A673 (cell line): Measurements from ENCODE around the gene FNDC3B. TPM values are rescaled to one million over a fixed set of nuclear protein-coding genes. Genes with fewer than 3 reads are reported as not detected.

Source experiments
- BruUV-seq: library from RNA; stranded (reverse); fragments of 400-500 nt; replicated peaks from 2 replicates; lab custom pipeline; 2021; lab: Mats Ljungman, UMichigan
- CTCF ChIA-PET: fragments of 300-600 bp; sonication (Branson Sonifier 250); formaldehyde crosslinking; loops from one replicate; lab custom pipeline; 2022; ENCODE audit warnings: antibody characterized with exemption; lab: Charles Lee
- POLR2A ChIA-PET: fragments of 300-600 bp; sonication (Branson Sonifier 250); formaldehyde crosslinking; loops from one replicate; lab custom pipeline; 2022; ENCODE audit warnings: antibody characterized with exemption; ENCODE audit not compliant: low non-redundant PET; lab: Charles Lee
- DNase-seq: peaks from one replicate; pipeline ENCODE4 v3.0.0-alpha.2; 2015; ENCODE audit warnings: low spot score
- H3K27ac ChIP-seq: fragments of 200-600 bp; sonication (generic); 2 replicates; pipeline ENCODE4 v1.5.1; 2016; ENCODE audit warnings: mixed run types, low read depth, mild to moderate bottlenecking, mixed read lengths, antibody characterized with exemption, low read length; ENCODE audit not compliant: poor library complexity, severe bottlenecking
- H3K27me3 ChIP-seq: fragments of 200-600 bp; sonication (generic); replicated peaks from 2 replicates; pipeline ENCODE4 v1.6.1; 2017; ENCODE audit warnings: mixed run types, low read depth, mild to moderate bottlenecking, mixed read lengths, antibody characterized with exemption, low read length; ENCODE audit not compliant: insufficient read depth, poor library complexity
- H3K36me3 ChIP-seq: fragments of 200-600 bp; sonication (generic); 2 replicates; pipeline ENCODE4 v1.6.1; 2016; ENCODE audit warnings: mixed run types, mild to moderate bottlenecking, mixed read lengths, antibody characterized with exemption, low read length; ENCODE audit not compliant: insufficient read depth, poor library complexity, severe bottlenecking
- H3K4me1 ChIP-seq: fragments of 200-600 bp; sonication (generic); 2 replicates; pipeline ENCODE4 v1.6.1; 2017; ENCODE audit warnings: mixed run types, mild to moderate bottlenecking, mixed read lengths, antibody characterized with exemption, low read length; ENCODE audit not compliant: insufficient read depth, poor library complexity, severe bottlenecking
- H3K4me3 ChIP-seq: fragments of 200-600 bp; sonication (generic); 2 replicates; pipeline ENCODE4 v1.5.1; 2016; ENCODE audit warnings: low read depth, mixed run types, mild to moderate bottlenecking, mixed read lengths, low read length; ENCODE audit not compliant: poor library complexity, severe bottlenecking
- H3K9me3 ChIP-seq: fragments of 200-600 bp; sonication (generic); 2 replicates; pipeline ENCODE4 v1.6.1; 2016; ENCODE audit warnings: mixed run types, low read depth, mild to moderate bottlenecking, mixed read lengths, antibody characterized with exemption, low read length; ENCODE audit not compliant: poor library complexity, severe bottlenecking
- EZH2 ChIP-seq: fragments of 200-600 bp; sonication (generic); IDR thresholded peaks from 2 replicates; pipeline ENCODE4 v1.6.1; 2017; ENCODE audit warnings: borderline replicate concordance, low read depth, mild to moderate bottlenecking, mixed read lengths, antibody characterized with exemption, low read length; ENCODE audit not compliant: poor library complexity, severe bottlenecking
- intact Hi-C: fragments of 100-400 bp; cut with micrococcal nuclease; formaldehyde crosslinking; loops from one replicate; pipeline ENCODE4 v1.10.0; 2022; ENCODE audit not compliant: unreplicated experiment
- total RNA-seq: library from RNA; stranded (reverse); gene quantifications from 2 replicates; pipeline ENCODE4 v1.2.3, GENCODE V29; 2021
- TF ChIP-seq, protein P1 (sequence below): fragments of 300-800, 200-600 bp; sonication (generic); conservative IDR thresholded peaks from 2 replicates; pipeline ENCODE4 v1.5.1; 2017; ENCODE audit warnings: low read depth, mild to moderate bottlenecking, antibody characterized with exemption, low read length, moderate library complexity, mixed read lengths

Gene FNDC3B
- total RNA-seq, 1 experiment from 2014 or later: 50.8 TPM

DNA sequence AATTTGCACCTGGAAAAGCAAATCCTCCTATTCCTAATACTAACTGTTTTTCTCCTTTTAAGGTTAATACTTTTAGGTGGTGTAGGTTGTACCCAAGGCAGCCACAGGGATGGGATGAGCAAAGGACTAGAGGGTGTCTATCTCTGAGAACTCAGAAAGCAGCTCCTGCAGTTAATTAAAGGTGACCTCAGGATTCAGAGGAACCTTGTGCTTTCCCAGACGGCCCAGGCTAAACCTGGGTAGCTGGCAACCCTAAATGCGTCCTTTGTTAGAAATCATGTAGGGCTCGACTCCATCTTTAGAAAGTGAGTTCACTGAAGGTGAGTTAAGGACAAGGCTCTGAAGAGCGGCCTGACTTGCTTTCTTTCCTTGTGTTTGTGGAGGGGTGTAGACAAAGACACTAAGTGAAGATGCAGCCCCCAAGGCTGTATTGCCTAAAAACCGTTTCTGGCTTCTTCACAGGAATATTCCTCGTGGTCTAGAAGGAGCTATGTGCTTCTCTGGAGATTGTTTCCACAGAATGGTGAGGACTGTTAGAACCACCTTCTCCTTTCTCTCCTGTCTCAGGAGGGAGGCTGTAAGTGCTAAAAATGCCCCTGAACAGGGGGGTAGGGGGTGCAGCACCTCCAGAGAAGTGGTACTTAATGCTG lies 14.9 kb downstream of the FNDC3B start:
- H3K36me3 ChIP-seq: no peaks in the 10 kb centered on the region
- peaks cover 15% of the 10 kb centered on the region for H3K4me1 ChIP-seq
- ChIA-PET CTCF (no interaction called here), POLR2A (interaction anchor here (0.6 kb wide), 1 partner anchor 25 kb away, joined by 3 read pairs; no protein-coding TSS in a partner anchor)
- no TSS peak for BruUV-seq
- TF ChIP-seq, protein P1, sequence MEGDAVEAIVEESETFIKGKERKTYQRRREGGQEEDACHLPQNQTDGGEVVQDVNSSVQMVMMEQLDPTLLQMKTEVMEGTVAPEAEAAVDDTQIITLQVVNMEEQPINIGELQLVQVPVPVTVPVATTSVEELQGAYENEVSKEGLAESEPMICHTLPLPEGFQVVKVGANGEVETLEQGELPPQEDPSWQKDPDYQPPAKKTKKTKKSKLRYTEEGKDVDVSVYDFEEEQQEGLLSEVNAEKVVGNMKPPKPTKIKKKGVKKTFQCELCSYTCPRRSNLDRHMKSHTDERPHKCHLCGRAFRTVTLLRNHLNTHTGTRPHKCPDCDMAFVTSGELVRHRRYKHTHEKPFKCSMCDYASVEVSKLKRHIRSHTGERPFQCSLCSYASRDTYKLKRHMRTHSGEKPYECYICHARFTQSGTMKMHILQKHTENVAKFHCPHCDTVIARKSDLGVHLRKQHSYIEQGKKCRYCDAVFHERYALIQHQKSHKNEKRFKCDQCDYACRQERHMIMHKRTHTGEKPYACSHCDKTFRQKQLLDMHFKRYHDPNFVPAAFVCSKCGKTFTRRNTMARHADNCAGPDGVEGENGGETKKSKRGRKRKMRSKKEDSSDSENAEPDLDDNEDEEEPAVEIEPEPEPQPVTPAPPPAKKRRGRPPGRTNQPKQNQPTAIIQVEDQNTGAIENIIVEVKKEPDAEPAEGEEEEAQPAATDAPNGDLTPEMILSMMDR: no peak
- no peak for TF ChIP-seq EZH2
- peak overlapping the region; percentile 17 for H3K27ac ChIP-seq
- no peaks in the 10 kb centered on the region for H3K27me3 ChIP-seq
- H3K9me3 ChIP-seq: no peaks in the 10 kb centered on the region
- intact Hi-C loops: no loop called here
- no peak overlapping the region for H3K4me3 ChIP-seq
- no peak for DNase-seq

DNA sequence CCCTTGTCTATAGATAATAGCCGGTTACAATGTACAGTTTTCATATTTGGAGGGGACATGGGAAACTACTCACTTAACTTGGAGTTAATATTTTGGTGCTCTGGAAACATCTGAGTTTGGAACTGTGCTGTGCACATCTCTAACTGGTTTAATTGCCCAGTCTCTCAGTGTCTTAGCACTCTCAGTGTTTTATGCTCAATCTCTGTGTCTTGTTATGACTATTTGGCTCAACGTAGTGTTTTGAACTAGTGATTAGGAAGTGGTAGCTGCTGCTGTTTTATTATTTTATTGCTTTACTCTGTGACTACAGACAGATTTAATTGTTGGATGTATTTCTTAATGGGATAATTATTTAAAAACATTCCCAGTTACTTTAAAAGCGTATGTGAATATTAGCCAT lies 17.0 kb downstream of the FNDC3B start:
- Histone ChIP-seq H3K36me3 (no peaks in the 10 kb centered on the region), H3K27ac (no peak overlapping the region), H3K4me3 (no peak overlapping the region), H3K4me1 (peaks cover 22% of the 10 kb centered on the region), H3K9me3 (no peaks in the 10 kb centered on the region), H3K27me3 (no peaks in the 10 kb centered on the region)
- BruUV-seq: no TSS peak
- intact Hi-C loops: no loop called here
- no peak for DNase-seq
- CTCF ChIA-PET: no interaction called here
- POLR2A ChIA-PET: no interaction called here
- no peak for TF ChIP-seq EZH2
- TF ChIP-seq, protein P1: no peak

DNA sequence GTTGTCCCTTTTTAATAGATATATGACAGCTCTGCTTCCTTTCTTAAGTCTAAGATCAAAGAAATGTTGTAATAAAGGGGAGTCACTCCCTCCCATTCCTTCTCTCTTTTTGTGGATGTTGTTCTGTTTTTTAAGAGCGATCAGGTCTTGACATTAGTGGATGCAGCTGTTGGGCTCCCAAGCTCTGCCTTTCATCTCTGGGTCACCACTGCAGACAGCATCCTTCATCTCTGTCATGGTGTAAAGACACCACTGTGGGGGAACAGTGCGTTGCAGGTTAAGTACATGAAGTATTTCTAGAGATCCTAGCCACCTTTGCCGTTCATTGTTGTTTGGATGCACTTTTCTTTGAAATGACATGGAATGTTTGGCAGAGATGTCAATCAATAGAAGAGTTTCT lies 17.7 kb downstream of the FNDC3B start:
- POLR2A ChIA-PET: no interaction called here
- Histone ChIP-seq H3K36me3 (no peaks in the 10 kb centered on the region), H3K4me1 (peaks cover 27% of the 10 kb centered on the region)

More for the DNA sequence above, 17.7 kb downstream of the FNDC3B start:
- no peaks in the 10 kb centered on the region for H3K9me3 ChIP-seq
- no peak for DNase-seq
- intact Hi-C loops: no loop called here
- no peak overlapping the region for H3K4me3 ChIP-seq
- TF ChIP-seq, protein P1: no peak
- no peak for TF ChIP-seq EZH2
- no peaks in the 10 kb centered on the region for H3K27me3 ChIP-seq
- H3K27ac ChIP-seq: no peak overlapping the region
- BruUV-seq: no TSS peak
- CTCF ChIA-PET: no interaction called here
